HG02610 (cell line): Measurements from ENCODE around the gene ACP7.
A peak's percentile ranks its signal among the peaks of the same experiment; 100 is the strongest.
"Not testable (repeated sequence)": the region's sequence is repeated elsewhere in the genome, so short reads cannot be mapped to it uniquely, and the experiment has no call there.

Experiments used
- ATAC-seq: cut with Tn5 transposase; IDR thresholded peaks from one replicate; pipeline ENCODE4 v1.9.1; 2021; ENCODE audit warnings: mild to moderate bottlenecking, moderate library complexity; ENCODE audit not compliant: unreplicated experiment

Gene ACP7

GRCh38 chr19:39103151-39103550 is 19.0 kb downstream of the ACP7 start:
- ATAC-seq = no peak

GRCh38 chr19:39104186-39104596 is 20.0 kb downstream of the ACP7 start:
- no peak for ATAC-seq

DNA sequence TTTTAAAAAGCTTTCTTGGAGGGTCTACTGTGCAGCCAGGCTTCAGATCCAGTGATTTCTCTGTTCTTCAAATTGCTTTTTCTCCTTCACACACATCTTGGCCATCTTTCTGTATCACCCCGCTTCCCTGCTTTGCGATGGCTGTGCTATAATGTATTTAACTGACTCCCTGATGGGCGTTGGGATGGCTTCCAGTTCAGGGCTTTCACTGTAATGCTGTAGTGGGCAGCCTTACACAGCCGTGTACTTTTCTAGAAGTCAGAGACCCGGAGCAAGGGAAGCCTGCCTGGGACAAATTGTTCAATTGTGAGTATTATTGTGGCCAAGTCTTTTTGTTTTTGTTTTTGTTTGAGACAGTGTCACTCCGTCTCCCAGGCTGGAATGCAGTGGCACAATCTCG is 22.0 kb downstream of the ACP7 start:
- no peak for ATAC-seq

DNA sequence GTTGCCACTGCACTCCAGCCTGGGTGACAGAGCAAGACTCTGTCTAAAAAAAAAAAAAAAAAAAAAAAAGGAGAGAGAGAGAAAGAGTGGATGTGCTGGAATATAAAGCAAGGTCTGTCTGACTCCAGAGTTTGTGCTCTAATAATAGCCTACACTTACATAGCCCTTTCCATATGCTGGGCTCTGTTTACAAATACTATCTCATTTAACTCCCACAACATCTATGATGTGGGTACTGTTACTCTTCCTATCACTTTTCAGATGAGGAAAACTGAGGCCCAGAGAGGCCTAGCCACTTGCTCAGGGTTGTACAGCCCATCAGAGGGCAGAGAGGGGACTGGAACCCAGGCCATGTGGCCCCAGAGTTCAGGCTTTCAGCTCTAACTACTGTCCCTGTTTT is 25.5 kb downstream of the ACP7 start:
- ATAC-seq = no peak

DNA sequence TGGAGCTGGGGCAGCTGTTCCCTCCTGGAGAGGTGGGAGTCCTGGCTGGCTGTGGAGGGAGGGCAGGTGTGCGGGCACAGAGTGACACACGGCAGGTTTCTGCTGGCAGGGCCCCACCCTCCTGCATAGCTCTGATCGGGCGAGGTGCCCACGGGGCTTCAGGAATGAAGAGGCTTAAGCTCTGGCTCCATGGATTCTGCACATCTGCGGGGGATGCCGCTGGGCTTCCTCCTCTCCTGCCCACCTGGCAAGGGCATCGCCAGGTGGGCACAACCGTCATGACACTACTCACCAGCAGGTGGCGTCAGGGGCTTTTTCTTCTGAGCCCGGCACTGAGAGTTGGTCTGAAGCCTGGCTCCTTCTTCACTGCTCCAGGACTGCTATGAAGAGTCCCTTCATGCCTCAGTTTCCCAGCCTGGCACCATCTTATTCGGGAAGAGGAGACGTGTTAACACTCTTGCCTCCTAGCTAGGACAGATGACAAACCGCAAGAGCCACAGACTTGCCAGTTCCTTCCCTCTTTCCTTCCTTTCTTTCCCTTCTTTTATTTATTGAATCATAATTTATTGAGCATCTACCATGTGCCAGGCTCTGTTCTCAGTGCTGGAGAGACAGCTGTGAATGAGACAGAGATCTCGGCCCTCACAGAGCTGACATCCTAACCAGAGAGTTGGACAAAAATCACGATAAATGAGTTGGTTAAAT is 26.2 kb downstream of the ACP7 start:
- no peak for ATAC-seq

- no peak for ATAC-seq
Measured at GRCh38 chr19:39111593-39112199, 27.5 kb downstream of the ACP7 start.

DNA sequence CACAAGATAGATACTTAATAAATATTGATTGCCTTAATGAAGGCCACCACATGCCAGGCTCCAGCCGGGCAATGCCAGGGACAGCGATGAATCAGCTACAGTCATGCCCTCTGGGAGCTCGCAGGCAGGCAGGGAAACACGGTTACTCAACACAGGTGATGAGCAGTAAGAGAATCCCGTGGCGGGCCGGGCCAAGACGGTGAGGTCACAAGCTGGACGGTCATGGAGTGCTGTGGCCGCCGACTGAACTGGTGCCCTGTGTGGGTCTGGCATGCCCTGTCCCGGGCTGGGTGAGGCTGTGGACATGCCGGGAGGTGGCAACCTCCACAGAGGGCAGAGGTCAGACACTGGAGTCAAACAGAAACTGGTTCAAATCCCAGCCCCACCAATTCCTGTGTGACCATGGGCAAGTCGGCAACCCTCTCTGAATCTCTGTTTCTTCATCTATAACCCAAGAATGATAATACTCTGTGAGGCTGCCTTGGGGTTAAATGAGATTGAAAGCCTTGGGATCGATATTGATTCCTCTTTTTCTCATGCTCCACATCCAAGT is 28.2 kb downstream of the ACP7 start:
- no peak for ATAC-seq

DNA sequence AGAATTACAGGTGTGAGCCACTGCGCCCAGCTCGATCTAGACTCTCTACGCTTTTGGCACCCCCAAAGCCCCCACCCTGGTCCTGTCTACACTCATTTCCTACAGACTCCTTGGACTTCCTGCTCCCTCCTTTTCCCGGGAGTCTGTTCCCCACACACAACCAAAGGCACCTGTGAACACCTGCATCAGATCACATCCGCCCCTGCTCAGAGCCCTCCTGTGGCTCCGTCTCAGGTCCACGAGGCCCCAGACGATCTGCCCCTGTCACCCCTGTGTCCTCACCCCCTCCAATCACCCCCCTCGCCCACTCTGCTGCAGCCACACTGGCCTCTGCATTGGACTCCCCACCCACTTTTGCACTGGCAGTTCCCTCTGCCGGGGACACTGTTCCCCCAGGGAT is 29.0 kb downstream of the ACP7 start:
- ATAC-seq = no peak

- ATAC-seq = no peak
Measured at GRCh38 chr19:39115105-39115847, 31.1 kb downstream of the ACP7 start.

- ATAC-seq = not testable (repeated sequence)
Measured at GRCh38 chr19:39117023-39117422, 32.9 kb downstream of the ACP7 start.

DNA sequence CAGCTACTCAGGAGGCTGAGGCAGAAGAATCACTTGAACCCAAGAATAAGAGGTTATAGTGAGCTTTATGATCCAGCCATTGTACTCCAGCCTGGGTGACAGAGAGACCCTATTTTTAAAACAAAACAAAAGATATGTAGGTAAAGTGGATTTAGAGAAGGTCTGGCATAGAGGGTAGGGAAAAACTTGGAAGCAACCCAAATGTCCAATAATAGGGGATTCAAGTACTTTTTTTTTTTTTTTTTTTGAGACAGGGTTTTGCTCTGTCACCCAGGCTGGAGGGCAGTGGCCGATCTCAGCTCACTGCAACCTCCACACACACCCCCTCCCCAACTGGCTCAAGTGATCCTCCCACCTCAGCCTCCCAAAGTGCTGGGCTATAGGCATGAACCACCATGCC is 35.7 kb downstream of the ACP7 start:
- ATAC-seq = no peak

- no peak for ATAC-seq
Measured at GRCh38 chr19:39122934-39123731, 39.0 kb downstream of the ACP7 start.

GRCh38 chr19:39124136-39124764 is 40.1 kb downstream of the ACP7 start:
- ATAC-seq = no peak

DNA sequence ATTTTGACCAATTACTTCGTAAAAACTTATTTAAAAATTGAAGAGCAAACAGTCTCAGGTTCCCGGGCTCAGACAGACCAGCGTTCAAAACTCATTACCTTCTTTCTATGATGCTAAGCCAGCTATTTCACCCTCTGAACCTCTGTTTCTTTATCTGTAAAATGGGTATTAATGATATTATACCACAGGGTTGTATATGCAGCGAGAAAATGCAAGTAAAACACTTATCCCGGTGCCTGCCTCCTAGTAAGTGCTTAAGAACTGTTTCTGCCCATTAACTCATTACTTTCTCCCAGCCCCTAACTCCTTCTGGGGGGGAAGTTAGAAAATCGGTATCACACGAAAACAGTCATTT is 41.0 kb downstream of the ACP7 start:
- ATAC-seq = no peak

DNA sequence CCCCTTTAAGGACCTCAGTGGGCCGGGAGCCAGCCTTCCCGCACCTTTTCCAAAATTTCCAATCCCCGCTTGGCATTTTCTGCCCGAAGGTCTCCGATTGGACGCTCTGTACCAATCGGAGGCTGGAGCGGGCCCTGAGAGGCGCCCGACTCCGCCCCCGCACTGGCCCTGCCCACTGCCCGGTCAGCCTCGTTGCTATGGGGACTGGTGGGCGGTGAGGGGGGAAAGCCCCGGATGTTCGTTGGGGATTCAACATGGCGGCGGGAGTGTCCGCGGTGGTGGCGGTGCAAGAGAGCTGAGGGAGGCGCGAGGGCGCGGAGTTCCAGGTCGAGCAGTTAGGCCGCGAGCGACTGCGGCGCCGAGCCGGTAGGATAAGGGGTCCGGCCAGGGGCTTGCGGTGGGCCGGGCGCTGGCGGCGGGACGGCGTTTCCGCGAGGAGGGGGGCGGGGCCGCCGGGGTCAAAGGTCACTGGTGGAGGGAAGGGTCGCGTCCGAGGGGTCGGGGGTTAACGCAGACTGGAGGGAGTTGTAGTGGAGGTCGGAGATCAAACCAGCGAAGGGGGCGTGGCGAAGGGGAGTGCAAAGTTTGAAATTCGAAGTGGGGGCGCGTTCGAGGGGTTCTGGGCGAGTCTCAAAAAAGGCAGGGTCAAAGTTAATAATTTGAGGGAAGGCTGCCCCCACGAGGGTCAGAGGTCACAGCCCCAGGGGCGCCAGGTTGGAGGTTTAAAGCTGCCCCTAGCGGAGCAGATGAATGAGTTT is 41.6 kb downstream of the ACP7 start, which contains the start of gene PAK4:
Gene PAK4, plus strand, starts transcription at position 233 of the 758 bp plus-strand sequence. CDS start 43,768 bp downstream, outside the sequence.
- ATAC-seq = peak; percentile 93

DNA sequence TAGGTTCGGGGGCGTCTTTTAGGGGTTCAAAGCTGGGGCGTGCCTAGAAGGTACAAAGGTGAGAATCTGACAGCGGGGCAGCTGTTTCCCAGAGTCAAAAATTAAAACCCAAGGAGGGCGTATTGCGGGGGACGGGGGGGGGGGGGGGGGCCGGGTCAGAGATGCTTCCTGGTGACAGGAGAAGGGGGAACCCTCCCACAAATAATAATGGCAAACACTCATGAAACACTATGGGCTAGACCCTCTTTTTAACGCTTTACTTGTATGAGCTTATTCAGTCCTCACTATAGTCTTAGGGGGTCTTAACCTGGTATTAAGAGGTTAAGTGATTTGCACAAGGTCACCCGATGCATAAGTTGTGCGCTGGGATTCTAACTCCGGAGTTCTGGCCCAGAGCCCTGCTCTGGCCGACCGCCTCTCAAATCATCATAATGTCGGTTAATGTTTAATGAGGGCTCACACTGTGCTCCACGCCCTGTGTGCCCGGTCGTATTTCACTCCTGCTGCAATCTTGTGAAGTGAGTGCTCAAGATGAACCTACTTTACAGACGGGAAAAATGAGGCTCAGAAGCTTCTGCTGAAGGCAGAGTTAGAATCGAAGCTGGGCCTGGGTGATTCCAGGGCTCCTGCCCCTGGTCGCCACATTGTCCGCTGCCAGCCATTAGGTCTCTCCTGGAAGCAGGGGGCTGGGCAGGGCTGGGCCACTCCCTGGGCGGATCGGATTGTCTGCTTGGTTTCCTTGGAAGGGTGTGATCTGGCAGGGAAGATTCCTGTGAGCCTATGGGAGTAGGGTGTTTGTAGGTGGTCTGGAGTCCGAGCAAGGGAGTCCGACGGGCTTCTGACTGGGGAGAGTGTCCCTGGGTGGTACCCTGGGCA is 42.4 kb downstream of the ACP7 start:
- no peak for ATAC-seq

GRCh38 chr19:39127812-39128515 is 43.8 kb downstream of the ACP7 start:
- ATAC-seq = no peak

DNA sequence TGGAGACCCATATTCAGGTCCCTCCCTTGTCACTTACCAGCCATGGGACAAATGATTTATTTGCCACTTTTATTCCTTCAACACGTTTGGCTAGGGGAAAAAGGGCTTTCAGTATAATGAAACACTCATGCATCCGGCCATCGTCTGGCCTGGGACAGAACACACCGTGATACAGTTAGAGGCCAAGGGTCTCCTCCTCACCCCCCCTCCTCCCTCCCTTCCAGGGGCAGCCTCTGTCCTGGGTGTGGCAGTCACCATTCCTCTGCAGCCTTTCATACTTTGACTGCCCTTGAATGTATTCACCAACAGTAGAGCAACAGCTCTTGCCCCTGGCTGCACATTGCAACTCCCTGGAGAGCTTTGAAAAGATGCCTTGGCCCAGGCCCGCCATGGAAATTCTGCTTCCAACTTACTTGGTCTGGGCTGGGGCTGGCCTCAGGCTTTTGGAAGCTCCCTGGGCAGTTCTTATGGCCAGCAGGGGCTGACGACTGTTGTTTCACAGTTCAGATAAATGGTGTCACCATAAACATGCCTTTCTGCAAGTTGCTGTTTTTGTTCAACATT is 44.4 kb downstream of the ACP7 start:
- no peak for ATAC-seq
